K562 (cell line): Measurements from ENCODE around the gene TARS1. TPM values are rescaled to one million over a fixed set of nuclear protein-coding genes. Genes with fewer than 3 reads are reported as not detected.

ENCODE experiments used
- ATAC-seq: fragments of 200-7000 bp; cut with Tn5 transposase; 3 replicates; pipeline ENCODE4 v1.9.1; 2020; ENCODE audit warnings: moderate library complexity
- BruUV-seq: library from RNA; stranded (reverse); fragments of 400-500 nt; replicated peaks from 2 replicates; lab custom pipeline; 2021; lab: Mats Ljungman, UMichigan
- CTCF ChIA-PET: fragments of 300-600 bp; formaldehyde crosslinking; extraction: SDS; loops from one replicate; lab custom pipeline; 2021; ENCODE audit warnings: low intra/inter-chr PET ratio; lab: Yijun Ruan, JAX
- POLR2A ChIA-PET: fragments of 300-600, 350-650 bp; sonication (Branson Sonifier 250); formaldehyde crosslinking; extraction: SDS; loops from one replicate; lab custom pipeline; 2021; ENCODE audit warnings: antibody characterized with exemption, inconsistent platforms; lab: Yijun Ruan, JAX
- DNase-seq, 4 experiments: peaks; one replicate each; pipeline versions ENCODE4 v3.0.0 to v3.0.0-alpha.2; 2011 to 2018; ENCODE audit warnings: low spot score in 3 of 4, mixed read lengths in 3 of 4; ENCODE audit errors: extremely low read depth in 1 of 4
- FAIRE-seq: peaks from 2 replicates; lab custom pipeline; 2011; peaks lifted over from hg19 to GRCh38; lab: Jason Lieb, UNC
- H2AFZ ChIP-seq: 2 replicates; pipeline ENCODE4 v1.6.0; 2011; ENCODE audit warnings: low read depth, low read length, control low read depth, inconsistent platforms
- H3K27ac ChIP-seq: fragments of 200-600 bp; 3 replicates; pipeline ENCODE4 v1.8.0; 2011; ENCODE audit warnings: low read depth, mild to moderate bottlenecking, control low read depth, inconsistent platforms, low read length, moderate library complexity, mixed read lengths; ENCODE audit errors: extremely low read depth
- H3K27me3 ChIP-seq, 2 experiments: fragments of 300-600 bp in 1 of 2; 2 replicates in 1 of 2; 3 replicates in 1 of 2; pipeline versions ENCODE4 v1.6.0 to v1.8.0; 2011; ENCODE audit warnings: inconsistent platforms in 2 of 2, low read length in 2 of 2, mild to moderate bottlenecking in 1 of 2, mixed read lengths in 1 of 2, moderate library complexity in 1 of 2; ENCODE audit not compliant: control insufficient read depth in 2 of 2, insufficient read depth in 2 of 2
- H3K36me3 ChIP-seq: fragments of 300-600 bp; 3 replicates; pipeline ENCODE4 v1.8.0; 2011; ENCODE audit warnings: mild to moderate bottlenecking, low read length, inconsistent platforms; ENCODE audit not compliant: control insufficient read depth, insufficient read depth
- H3K4me1 ChIP-seq, 2 experiments: fragments of 200-600 bp in 1 of 2; replicated peaks in 1 of 2; 2 replicates in 1 of 2; 3 replicates in 1 of 2; pipeline versions ENCODE4 v1.5.1 to v1.8.0; 2011; ENCODE audit warnings: inconsistent platforms in 2 of 2, low read length in 2 of 2, mild to moderate bottlenecking in 1 of 2, mixed read lengths in 1 of 2, moderate library complexity in 1 of 2; ENCODE audit not compliant: control insufficient read depth in 2 of 2, insufficient read depth in 2 of 2
- H3K4me2 ChIP-seq: 2 replicates; pipeline ENCODE4 v1.6.1; 2011; ENCODE audit warnings: low read length, control low read depth, inconsistent platforms, mixed read lengths; ENCODE audit not compliant: insufficient read depth
- H3K4me3 ChIP-seq: fragments of 200-600 bp; sonication (generic), shearing (Covaris generic); 2 replicates; pipeline ENCODE4 v1.5.1; 2016; ENCODE audit warnings: control low read depth, inconsistent platforms
- H3K79me2 ChIP-seq: fragments of 200-600 bp; 3 replicates; pipeline ENCODE4 v1.8.0; 2011; ENCODE audit warnings: low read length, inconsistent platforms; ENCODE audit not compliant: control insufficient read depth, insufficient read depth
- H3K9ac ChIP-seq, 2 experiments: 2 replicates each; pipeline versions ENCODE4 v1.6.0 to v1.6.1; 2011; ENCODE audit warnings: low read depth in 2 of 2, low read length in 2 of 2, control low read depth in 1 of 2, inconsistent platforms in 1 of 2, mild to moderate bottlenecking in 1 of 2, mixed read lengths in 1 of 2; ENCODE audit not compliant: insufficient read depth in 1 of 2
- H3K9me1 ChIP-seq: one replicate; pipeline ENCODE4 v1.6.0; 2011; ENCODE audit warnings: inconsistent platforms, mild to moderate bottlenecking, low read length, moderate library complexity; ENCODE audit not compliant: control insufficient read depth, insufficient read depth
- H3K9me3 ChIP-seq: replicated peaks from 2 replicates; pipeline ENCODE4 v1.5.1; 2011; ENCODE audit warnings: low read depth, low read length, inconsistent platforms; ENCODE audit not compliant: control insufficient read depth, insufficient read depth
- H4K20me1 ChIP-seq: replicated peaks from 2 replicates; pipeline ENCODE4 v1.6.1; 2011; ENCODE audit warnings: low read length, inconsistent platforms, mixed read lengths; ENCODE audit not compliant: control insufficient read depth, insufficient read depth
- BACH1 ChIP-seq: fragments of 200-800 bp; sonication (Bioruptor generic); IDR thresholded peaks from 2 replicates; pipeline ENCODE4 v1.6.1; 2016; ENCODE audit warnings: missing genetic modification characterization, missing compliant biosample characterization
- HDAC3 ChIP-seq: fragments of 450-650 bp; IDR thresholded peaks from 2 replicates; pipeline ENCODE4 v1.6.1; 2018; ENCODE audit warnings: borderline replicate concordance, mild to moderate bottlenecking, moderate library complexity; ENCODE audit not compliant: partially characterized antibody
- KDM4B ChIP-seq, 2 experiments: fragments of 450-650 bp in 1 of 2; sonication (generic) in 1 of 2; IDR thresholded peaks; 2 replicates each; pipeline ENCODE4 v1.6.1; 2016 to 2017; ENCODE audit warnings: borderline replicate concordance in 2 of 2, antibody characterized with exemption in 1 of 2, low read depth in 1 of 2, mild to moderate bottlenecking in 1 of 2
- KDM5B ChIP-seq: fragments of 200-600 bp; sonication (generic); IDR thresholded peaks from 2 replicates; pipeline ENCODE4 v1.6.1; 2012; ENCODE audit warnings: low read depth, mild to moderate bottlenecking, moderate library complexity, low read length, control low read depth, inconsistent platforms; ENCODE audit not compliant: insufficient replicate concordance
- MIER1 ChIP-seq: fragments of 450-650 bp; IDR thresholded peaks from 2 replicates; pipeline ENCODE4 v1.6.1; 2016; ENCODE audit warnings: antibody characterized with exemption, mild to moderate bottlenecking, low read depth
- MTA3 ChIP-seq: fragments of 450-650 bp; formaldehyde crosslinking; IDR thresholded peaks from 2 replicates; pipeline ENCODE4 v1.6.1; 2017; ENCODE audit warnings: mild to moderate bottlenecking, borderline replicate concordance
- NCOA1 ChIP-seq: fragments of 450-650 bp; IDR thresholded peaks from 2 replicates; pipeline ENCODE4 v1.6.1; 2016; ENCODE audit warnings: low read depth
- POLR2H ChIP-seq: IDR thresholded peaks from 2 replicates; pipeline ENCODE4 v1.6.1; 2016; ENCODE audit warnings: missing genetic modification characterization, low read depth, mild to moderate bottlenecking, control low read depth, missing compliant biosample characterization, moderate library complexity
- PTRF ChIP-seq: fragments of 450-650 bp; IDR thresholded peaks from 2 replicates; pipeline ENCODE4 v1.6.1; 2016; ENCODE audit warnings: mild to moderate bottlenecking, missing genetic modification characterization, missing compliant biosample characterization
- RAD51 ChIP-seq: fragments of 450-650 bp; IDR thresholded peaks from 2 replicates; pipeline ENCODE4 v1.7.1; 2016; ENCODE audit warnings: low read depth, mild to moderate bottlenecking, borderline replicate concordance
- TARDBP ChIP-seq: fragments of 450-650 bp; IDR thresholded peaks from 2 replicates; pipeline ENCODE4 v1.6.1; 2016
- TOE1 ChIP-seq, 2 experiments: fragments of 450-650 bp in 1 of 2; sonication (generic) in 1 of 2; formaldehyde crosslinking in 1 of 2; IDR thresholded peaks; 2 replicates each; pipeline versions ENCODE4 v1.7.1 to v1.8.0; 2016 to 2022; ENCODE audit warnings: borderline replicate concordance in 2 of 2, mild to moderate bottlenecking in 2 of 2, antibody characterized with exemption in 1 of 2, inconsistent platforms in 1 of 2, low read depth in 1 of 2, missing genetic modification reagents in 1 of 2, moderate library complexity in 1 of 2
- ZNF124 ChIP-seq: sonication (generic); formaldehyde crosslinking; IDR thresholded peaks from 2 replicates; pipeline ENCODE4 v1.8.1; 2022; ENCODE audit warnings: missing genetic modification reagents
- ZNF444 ChIP-seq: fragments of 250-450 bp; sonication (Bioruptor Pico); IDR thresholded peaks from 2 replicates; pipeline ENCODE4 v1.4.0; 2020; ENCODE audit warnings: mild to moderate bottlenecking, moderate library complexity
- WGBS: fragments of 100-300 bp; shearing (Covaris generic); methylation state at CpG from one replicate; pipeline ENCODE4 v1.1.6; 2016; ENCODE audit warnings: low coverage, mixed read lengths; ENCODE audit not compliant: insufficient coverage; ENCODE audit errors: missing lambda C conversion rate; 5-methylcytosine and 5-hydroxymethylcytosine counted together
- in situ Hi-C: fragments of 300-500 bp; cut with MboI; formaldehyde crosslinking; loops from 4 replicates; pipeline ENCODE4 v1.15.0; 2018; ENCODE audit warnings: inconsistent platforms, mixed read lengths
- intact Hi-C: fragments of 100-400 bp; cut with micrococcal nuclease; formaldehyde crosslinking; loops from 2 replicates; pipeline ENCODE4 v1.14.2; 2022
- polyA plus RNA-seq, 8 experiments: library from polyadenylated mRNA; depleted of rRNA in 4 of 8; stranded (reverse) in 5 of 8; unstranded in 3 of 8; fragments of >200 nt; fragmentation: Nextera tagmentation in 2 of 8; fragmentation: Illumina TruSeq in 1 of 8; extraction: Ambion mirVana in 2 of 8; extraction: Trizol in 1 of 8; gene quantifications; 2 replicates each; pipeline versions ENCODE4 v1.2.1 to v1.2.3, GENCODE V29; 2011 to 2014; ENCODE audit warnings: inconsistent platforms in 1 of 8, missing spikeins in 1 of 8
- total RNA-seq, 7 experiments: library from RNA; depleted of rRNA in 6 of 7; stranded (reverse); fragments of >200 nt in 6 of 7; fragmentation: Illumina TruSeq in 2 of 7; extraction: Trizol in 2 of 7; gene quantifications; 2 replicates each; pipeline versions ENCODE4 v1.2.1 to v1.2.3, GENCODE V29; 2011 to 2021; ENCODE audit warnings: low replicate concordance in 1 of 7

The TARS1 gene
- total and polyA plus RNA-seq, 9 of the 15 experiments (the other 6 are each of a cell fraction or from before 2014, with no cell fraction given) = 263 to 518 (median 439) TPM

DNA sequence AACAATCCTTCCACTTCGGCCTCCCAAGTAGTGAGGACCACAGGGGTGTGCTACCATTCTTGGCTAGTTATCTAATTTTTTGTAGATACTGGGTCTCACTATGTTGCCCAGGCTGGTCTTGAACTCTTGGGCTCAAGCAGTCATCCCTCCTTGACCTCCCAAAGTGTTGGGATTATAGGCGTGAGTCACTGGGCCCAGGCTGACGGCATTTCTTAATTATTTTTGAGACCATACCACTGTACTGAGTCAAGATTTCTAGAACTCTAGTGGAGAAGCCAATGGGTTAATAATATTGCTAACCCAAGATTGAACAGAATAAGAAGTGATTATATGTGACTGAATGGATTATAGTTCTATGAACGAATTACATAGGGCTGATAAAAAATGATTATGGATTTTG lies 66.7 kb downstream of the TARS1 start:
- H3K4me2 ChIP-seq = no peak overlapping the region
- POLR2A ChIA-PET = interaction anchor here (1.3 kb wide), 1 partner anchor 16 kb away, joined by 3 read pairs; no protein-coding TSS in a partner anchor
- H3K36me3 ChIP-seq = no peaks in the 10 kb centered on the region
- peaks cover 3 to 7% of the 10 kb centered on the region in 2 experiments; a peak in 3 of 5 replicates for H3K27me3 ChIP-seq
- 1% methylated on average over 4 of the region's 4 CpGs for WGBS
- BruUV-seq = no TSS peak
- intact Hi-C loops (no loop called here), in situ Hi-C loops (no loop called here)
- FAIRE-seq (no peak), ATAC-seq (no peak), DNase-seq (no peak)
- H2AFZ ChIP-seq = no peak overlapping the region
- no peaks in the 10 kb centered on the region for H3K79me2 ChIP-seq
- H3K4me3 ChIP-seq = no peak overlapping the region
- no peaks in the 10 kb centered on the region for H3K9me1 ChIP-seq
- H3K9me3 ChIP-seq = no peaks in the 10 kb centered on the region
- TF ChIP-seq NCOA1 = no peak
- no peak for TF ChIP-seq TARDBP
- no peak for TF ChIP-seq RAD51
- no peak for TF ChIP-seq MIER1
- TF ChIP-seq KDM5B = no peak
- TF ChIP-seq PTRF = no peak
- no peak for TF ChIP-seq MTA3
- no peak for TF ChIP-seq HDAC3
- no peak for TF ChIP-seq ZNF444
- no peak for TF ChIP-seq TOE1 (IDR thresholded peaks at IDR 0.05; ENCODE audit: borderline replicate concordance)
- no peak for TF ChIP-seq TOE1 (CRISPR knock-in tag; IDR thresholded peaks at IDR 0.05; ENCODE audit: borderline replicate concordance, low read depth)
- no peak for TF ChIP-seq BACH1 (tag)
- no peak for TF ChIP-seq ZNF124 (CRISPR knock-in tag)
- TF ChIP-seq POLR2H (tag) = no peak
- TF ChIP-seq KDM4B (IDR thresholded peaks at IDR 0.05; ENCODE audit: borderline replicate concordance in 2 of 2, low read depth in 1 of 2) = no peak
- no peak overlapping the region for H3K27ac ChIP-seq
- CTCF ChIA-PET = no interaction called here
- no peak overlapping the region for H3K9ac ChIP-seq
- no peaks in the 10 kb centered on the region for H4K20me1 ChIP-seq
- no peaks in the 10 kb centered on the region for H3K4me1 ChIP-seq
